HG02970 (cell line): ENCODE measurements around the gene SLFN5.
"Not testable (repeated sequence)": the region's sequence is repeated elsewhere in the genome, so short reads cannot be mapped to it uniquely, and the experiment has no call there.

Experiments
- ATAC-seq: cut with Tn5 transposase; IDR thresholded peaks from one replicate; pipeline ENCODE4 v1.9.1; 2021; ENCODE audit warnings: mild to moderate bottlenecking, moderate library complexity, moderate number of reproducible peaks; ENCODE audit not compliant: unreplicated experiment, low FRiP score

SLFN5 gene

DNA sequence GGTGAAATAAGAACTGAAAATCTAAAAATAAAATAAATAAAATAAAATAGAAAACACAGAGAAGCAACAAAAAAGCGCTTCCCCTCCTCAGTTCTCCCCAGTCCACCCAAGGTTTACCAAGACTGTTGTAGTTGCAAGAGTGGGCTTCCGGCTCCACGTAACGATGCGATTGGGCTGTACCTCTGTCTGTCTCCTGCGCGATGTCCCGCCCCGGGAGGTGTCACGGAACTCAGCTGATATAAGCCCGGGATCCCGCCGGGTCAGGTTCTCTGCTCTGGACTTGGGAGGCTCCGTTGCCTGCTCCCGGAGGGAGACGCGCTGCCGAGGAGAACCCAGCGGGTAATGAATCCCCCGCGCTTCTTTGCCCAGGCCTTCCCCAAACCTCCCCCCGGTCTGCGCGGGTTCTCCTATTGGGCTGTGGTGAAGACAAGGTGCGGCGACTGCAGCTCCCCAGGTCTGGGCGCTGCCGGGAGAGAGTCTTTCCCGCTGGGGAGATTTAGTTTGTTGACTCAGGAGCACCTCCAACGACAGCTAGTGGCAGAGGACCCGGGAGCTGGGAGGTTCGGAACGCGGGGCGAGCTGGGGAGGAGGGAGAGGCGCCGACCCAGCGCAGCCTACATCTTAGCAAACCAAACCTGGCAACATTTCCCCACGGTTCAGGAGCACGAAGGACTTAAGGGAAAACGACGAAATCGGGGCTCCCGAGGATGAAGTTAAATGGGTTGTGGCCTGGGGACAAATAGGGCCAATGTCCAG, at the start of gene SLFN5:
SLFN5 (plus strand) TSS at position 268 of the 756 bp plus-strand sequence. CDS start 15,619 bp downstream, outside the sequence.
- ATAC-seq = peak; percentile 82

DNA sequence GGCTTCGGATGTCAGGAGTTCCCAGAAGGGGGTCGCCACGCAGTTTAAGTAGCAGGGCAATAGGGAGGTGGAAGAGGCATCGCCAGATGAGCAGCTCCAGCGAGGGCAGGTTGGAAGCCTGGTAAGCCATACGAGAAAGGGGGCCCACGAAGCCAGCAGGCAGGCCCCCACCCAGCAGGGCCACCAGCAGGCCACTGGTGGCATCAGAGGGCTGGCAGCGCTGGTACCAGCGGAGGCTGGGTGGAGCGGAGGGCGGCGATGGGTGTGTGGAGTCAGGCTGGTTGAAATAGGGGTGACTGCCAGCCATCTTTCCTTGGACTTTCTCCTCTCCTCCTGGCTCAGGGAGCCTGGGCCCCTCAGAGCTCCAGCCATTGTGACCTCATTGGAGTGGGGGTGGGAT, 48.9 kb upstream of the SLFN5 start, which contains the start of gene SLC35G3:
SLC35G3 (minus strand) TSS at position 393 of the 400 bp plus-strand sequence; CDS start at position 307, 86 bp downstream.
- ATAC-seq = not testable (repeated sequence)

DNA sequence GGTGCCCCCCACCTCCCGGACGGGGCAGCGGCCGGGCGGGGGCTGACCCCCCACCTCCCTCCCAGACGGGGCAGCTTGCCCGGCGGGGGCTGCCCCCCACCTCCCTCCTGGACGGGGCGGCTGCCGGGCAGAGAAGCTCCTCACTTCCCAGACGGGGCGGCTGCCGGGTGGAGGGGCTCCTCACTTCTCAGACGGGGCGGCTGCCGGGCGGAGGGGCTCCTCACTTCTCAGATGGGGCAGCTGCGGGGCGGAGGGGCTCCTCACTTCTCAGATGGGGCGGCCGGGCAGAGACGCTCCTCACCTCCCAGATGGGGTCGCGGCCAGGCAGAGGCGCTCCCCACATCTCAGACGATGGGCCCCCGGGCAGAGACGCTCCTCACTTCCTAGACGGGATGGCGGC, 47.8 kb upstream of the SLFN5 start:
- not testable (repeated sequence) for ATAC-seq

DNA sequence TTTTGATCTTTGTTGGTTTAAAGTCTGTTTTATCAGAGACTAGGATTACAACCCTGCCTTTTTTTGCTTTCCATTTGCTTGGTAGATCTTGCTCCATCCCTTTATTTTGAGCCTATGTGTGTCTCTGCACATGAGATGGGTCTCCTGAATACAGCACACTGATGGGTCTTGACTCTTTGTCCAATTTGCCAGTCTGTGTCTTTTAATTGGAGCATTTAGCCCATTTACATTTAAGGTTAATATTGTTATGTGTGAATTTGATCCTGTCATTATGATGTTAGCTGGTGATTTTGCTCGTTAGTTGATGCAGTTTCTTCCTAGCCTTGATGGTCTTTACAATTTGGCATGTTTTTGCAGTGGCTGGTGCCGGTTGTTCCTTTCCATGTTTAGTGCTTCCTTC, 40.3 kb upstream of the SLFN5 start:
- not testable (repeated sequence) for ATAC-seq

DNA sequence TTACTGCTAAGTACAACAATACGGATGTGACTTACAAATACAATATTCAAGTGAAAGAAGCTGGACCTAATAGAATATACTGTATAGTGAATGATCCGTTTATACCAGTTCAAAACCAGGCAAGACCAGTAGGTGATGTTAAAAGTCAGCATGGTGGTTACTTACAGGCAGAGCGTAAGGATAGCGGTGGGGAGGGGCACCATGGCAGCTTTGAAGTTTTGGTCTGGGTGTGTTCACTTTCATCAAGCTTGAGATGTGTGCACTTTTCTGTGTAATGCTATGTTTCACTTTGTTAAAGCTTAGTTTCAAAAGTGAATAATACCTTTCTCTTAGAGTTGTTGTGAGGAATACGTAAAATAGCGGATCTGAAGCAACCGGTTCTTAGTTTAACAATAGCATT, 32.1 kb upstream of the SLFN5 start:
- no peak for ATAC-seq

DNA sequence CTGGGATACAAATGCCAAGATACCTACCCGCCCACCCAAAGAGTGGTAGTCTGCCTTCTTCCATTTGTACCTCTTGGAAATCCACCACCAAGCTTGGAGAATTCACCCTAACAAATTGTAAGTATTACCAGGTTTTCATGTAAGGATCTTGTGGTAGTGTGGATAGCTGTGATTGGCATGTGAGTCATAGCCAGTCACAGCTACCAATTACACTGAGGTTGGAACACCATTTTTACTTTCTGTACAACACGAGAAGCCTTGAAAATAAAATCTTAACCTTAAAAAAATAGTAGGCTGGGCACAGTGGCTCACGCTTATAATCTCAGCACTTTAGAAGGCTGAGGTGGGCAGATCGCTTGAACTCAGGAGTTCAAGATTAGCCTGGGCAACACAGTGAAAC, 30.2 kb upstream of the SLFN5 start:
- no peak for ATAC-seq

DNA sequence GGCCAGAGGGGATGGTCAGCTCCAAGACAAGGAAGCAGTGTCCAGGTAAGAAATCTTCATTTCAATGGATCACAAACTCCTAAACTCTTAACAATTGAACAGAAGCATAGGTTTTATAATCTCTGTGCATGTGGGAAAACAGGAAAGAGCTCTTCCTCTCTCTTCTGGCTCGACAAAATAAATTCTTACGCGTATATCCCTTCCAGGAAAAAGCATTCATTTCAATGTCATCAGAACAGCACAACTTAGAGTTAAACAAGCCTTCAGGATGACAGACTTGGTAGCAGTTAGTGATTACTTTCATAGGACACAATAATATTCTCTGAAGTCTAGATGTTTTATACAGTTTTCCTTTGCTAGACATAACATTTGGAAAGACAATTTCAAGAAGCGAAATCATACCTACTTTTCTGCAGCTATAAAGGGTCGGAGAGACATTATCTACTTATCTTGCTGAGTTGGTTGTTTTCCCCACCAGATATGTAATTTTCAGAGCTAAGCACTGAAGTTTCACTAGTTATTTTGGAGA, 29.4 kb upstream of the SLFN5 start:
- ATAC-seq = no peak

DNA sequence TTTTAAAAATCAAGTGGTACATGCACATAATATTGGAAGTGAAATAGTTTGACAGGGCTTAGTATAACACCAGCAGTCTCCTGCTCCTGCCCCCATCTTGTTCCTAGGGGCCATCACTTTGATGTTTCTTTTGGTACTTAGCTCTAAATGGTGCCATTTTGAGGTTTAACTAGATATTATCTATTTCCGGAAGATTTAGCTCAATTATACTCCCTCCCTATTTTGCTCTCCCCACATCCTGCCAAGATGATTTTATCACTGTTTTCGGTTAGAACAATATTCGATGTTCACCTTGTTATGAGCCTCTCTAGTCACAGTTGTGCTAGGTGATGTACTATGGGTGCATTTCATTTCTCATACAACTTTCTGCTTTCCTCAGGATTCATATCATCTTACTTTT, 28.7 kb upstream of the SLFN5 start:
- no peak for ATAC-seq

DNA sequence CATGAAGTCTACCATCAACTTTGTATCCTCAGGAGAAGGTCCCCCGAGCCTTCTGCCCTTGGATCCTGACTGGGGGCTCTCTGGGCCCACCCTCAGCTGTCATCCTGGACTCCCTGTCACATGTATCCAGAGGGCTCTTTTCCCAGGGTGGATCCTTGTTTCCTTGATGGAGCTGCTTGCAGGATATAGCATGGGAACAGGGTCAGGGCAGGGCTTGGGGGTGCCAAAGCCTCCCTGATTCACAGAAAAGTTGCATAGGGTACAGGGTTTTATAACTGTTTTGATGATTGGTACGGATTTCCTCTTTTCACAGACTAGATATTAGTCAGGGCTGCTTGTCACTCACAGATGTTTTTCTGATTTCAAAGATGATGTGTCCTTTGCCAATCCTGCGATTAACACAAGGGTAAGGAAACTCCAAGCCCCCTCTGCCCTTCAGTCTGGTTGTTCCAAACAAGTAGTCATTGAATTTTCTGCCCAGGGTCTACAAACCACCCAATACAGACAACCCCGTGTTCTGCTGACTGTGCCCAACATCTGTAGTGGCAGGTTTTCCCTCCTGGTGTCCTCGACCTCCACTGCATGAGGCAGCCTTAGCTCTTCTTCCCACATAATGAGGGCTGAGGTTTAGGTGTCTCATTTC, 28.1 kb upstream of the SLFN5 start:
- ATAC-seq = no peak

DNA sequence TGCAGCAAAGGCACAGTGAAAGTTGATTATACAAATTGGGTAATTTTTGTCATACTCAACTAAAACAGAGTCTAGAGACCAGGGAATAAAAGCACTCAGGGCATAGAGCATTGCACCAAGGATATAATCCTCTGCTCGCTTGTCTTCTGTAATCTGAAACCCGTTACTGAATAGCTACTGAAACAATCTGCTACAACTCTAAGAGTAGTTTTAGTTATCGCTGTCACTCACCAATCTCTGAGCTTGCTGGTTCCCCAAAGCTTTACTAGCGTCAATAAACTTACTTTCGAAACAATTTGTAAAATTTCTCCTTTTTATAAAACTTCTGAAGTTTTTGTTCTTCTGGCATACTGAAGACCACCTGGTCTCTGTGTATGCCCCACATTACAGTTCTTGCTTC, 25.8 kb upstream of the SLFN5 start:
- no peak for ATAC-seq

DNA sequence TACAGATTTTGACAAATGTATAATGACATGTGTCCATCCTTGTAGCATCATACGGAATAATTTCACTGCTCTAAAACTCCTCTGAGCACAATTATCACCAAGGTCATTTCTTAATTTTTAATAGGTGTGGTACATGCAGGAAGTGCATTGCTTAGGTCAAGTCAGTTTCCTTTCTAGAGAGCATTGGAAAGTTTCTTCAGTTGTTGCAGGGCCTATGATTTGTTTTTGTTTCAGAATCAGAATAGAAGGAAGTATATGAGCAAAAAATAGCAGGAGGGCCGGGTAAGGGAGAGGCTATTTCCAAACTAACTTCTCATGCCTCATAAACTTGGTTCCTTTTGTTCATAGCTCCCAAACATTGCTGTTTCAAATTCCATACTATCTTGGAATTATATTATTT, 24.0 kb upstream of the SLFN5 start:
- ATAC-seq = no peak

DNA sequence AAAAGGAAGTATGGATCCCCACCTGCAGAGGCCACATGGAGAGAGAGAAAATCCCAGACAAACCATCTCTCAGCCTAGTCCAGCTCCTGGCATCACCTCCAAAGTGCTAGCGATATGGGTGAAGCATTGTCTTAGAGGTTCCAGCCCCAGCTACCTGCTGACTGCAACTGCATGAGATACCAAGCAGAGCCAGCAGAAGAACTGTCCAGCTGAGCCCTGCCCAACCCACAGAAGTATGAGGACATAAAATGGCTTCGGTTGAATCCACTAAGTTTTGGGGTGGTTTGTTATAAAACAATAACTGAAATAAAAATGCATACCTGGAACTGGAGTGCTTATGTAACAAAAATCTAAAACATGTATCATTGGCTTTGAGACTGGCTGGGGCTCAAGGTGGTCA, 20.4 kb upstream of the SLFN5 start:
- ATAC-seq = no peak

DNA sequence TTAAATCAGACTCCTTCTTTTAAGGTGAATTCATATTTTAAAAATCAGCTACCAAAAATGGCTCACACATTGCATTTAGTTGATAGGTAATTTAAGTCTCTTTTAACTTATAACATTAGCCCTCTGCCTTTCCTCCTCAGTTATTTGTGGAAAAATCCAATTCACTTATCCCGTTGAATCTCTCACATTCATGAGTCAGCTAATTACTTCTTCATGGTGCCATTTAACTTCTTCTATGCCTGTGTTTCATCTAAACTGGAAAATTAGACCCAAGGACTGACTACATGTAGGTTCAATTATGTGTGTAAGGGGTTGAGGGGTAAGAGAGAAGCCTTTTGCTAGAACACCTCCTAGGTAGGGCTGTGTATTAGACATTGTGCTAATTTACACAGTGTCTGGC, 18.4 kb upstream of the SLFN5 start:
- ATAC-seq = no peak

DNA sequence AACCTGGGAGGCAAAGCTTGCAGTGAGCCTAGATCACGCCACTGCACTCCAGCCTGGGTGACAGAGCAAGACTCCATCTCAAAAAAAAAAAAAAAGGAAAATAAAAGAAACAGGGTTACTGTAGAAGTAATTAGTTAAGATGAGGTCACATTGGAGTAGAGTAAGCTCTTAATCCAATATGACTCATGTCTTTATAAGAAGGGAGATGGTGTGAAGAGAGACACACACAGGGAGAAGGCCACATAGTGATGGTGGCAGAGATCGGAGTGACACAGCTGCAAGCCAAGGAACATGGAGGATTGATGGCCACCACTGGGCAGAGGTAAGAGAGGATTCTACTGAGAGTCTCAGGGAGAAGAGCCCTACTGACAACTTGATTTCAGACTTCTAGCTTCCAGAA, 15.3 kb upstream of the SLFN5 start:
- ATAC-seq = no peak

DNA sequence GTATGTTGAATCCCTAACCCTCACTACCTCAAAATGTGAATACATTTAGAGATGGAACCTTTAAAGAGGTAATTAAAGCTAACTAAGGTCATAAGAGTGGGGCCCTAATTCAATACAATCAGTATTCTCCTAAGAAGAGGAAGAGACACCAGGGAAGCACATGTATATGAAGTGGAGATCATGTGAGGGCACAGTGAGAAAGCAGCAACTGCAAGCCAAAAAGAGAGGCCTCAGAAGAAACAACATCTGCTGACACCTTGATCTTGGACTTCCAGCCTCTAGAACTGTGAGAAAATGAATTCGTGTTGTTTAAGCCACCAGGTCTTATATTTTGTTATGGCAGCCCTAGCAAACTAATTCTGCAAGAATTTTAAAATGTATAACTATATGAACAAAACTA, 13.2 kb upstream of the SLFN5 start:
- no peak for ATAC-seq

DNA sequence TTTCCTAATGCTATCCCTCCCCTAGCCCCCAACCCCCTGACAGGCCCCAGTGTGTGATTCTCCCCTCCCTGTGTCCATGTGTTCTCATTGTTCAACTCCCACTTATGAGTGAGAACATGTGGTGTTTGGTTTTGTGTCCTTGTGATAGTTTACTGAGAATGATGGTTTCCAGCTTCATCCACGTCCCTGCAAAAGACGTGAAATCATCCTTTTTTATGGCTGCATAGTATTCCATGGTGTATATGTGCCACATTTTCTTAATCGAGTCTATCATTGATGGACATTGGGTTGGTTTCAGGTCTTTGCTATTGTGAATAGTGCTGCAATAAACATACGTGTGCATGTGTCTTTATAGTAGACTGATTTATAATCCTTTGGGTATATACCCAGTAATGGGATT, 8.6 kb upstream of the SLFN5 start:
- not testable (repeated sequence) for ATAC-seq

DNA sequence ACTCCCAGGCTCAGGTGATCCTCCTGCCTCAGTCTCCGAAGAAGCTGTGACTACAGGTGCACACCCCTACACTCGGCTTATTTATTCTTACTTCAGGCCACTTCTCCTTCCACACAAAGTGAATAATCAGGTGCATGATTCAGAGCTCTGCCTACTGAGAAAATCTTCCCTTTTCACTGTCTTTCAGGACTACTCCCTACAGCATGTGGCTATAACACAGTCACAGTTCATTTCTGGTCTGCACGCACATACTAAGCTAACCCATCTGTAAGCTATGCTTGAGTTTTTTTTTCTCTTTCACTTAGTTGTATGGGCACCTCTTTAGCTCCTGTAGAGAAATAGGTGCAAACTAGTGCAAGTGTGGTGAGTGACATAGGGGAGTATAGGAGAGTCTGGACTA, 7.6 kb upstream of the SLFN5 start:
- no peak for ATAC-seq

DNA sequence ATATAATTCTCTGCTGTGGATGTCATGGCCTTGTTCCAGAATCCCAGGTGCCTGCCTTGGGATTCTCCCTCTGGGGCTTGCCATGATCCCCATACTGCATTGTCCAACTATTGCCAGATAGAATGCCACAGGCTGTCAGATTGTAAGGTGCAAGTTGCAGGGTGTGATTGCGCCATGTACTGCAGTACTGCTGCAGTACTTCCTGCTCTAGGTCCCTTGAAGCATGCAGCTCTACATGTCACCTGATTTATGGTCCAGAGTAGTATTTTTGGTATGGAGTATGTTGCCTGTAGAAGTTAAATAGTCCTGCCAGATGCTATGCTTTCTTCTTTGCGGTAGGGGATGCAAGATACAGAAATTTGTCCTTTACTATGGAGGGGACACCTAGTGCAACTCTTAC, 7.0 kb upstream of the SLFN5 start:
- no peak for ATAC-seq

DNA sequence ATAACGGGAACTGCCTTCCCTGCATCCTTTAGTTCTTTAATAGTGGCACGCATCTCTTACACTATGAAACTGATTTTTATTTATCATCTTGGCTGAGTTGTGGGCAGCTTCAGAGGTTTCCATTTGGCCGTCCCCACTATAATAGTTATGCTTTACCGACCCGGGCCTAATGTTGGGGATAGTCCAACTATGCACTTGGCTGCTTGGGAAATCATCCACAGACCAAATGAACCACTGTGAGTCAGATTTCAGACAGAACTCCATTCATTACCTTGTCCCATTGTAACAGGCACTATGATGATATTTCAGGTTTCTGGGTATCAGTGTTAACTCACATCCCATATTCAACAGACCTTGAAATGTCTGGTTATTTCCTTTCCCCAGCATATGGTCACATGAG, 6.1 kb upstream of the SLFN5 start:
- ATAC-seq = no peak

DNA sequence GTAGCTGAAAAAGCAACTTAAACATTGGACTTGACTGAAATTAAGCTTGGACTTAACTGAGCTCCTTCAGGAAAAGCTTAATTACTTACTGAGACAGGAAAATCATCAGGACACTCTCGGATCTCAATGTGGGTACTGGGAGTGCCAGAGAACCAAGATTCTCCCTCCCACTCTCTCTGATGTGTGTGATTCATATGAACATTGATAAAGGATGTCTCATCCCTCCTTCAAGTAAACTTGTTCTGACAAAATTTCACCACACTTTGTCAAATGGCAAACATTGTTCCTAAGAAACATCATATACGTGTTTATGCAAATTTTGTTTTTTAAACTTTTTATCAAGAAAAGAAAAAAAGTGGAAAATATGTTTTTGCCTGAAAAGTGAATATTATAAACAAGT, 4.1 kb upstream of the SLFN5 start:
- ATAC-seq = no peak

DNA sequence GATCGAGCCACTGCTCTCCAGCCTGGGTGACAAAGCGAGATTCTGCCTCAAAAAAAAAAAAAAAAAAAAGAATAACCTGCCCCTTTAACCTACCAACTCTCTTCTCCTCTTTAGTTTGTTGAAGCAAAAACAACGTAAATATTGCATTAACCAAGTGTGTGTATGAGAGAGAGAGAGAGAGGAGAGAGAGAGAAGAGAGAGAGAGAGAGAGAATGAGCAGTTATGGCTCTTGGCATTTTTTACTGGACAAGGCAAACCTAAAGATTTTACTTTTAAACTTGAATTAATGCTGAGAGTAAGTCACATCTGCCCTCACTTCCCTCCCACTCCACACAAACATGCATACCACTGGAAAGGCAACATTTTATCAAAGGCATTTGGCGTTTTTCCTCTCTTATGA, 3.0 kb upstream of the SLFN5 start:
- ATAC-seq = no peak

DNA sequence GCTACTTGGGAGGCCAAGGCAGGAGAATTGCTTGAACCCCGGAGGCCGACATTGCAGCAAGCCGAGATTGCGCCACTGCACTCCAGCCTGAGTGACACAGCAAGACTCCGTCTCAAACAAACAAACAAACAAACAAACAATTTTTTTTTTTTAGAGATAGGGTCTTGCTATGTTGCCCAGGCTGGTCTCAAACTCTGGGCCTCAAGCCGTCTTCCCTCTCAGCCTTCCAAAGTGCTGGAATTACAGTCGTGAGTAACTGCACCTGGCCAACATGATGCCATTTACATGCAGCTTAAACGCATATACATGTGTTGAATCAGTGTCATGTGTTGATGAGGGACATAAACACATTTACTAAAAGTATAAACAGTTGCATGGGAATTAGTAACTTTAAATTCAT, 2.0 kb upstream of the SLFN5 start:
- no peak for ATAC-seq
